GM12878 (cell line): ENCODE measurements around the gene BNIP5. TPM values are rescaled to one million over a fixed set of nuclear protein-coding genes. Genes with fewer than 3 reads are reported as not detected.

Experiments
- ATAC-seq: fragments of 200-7000 bp; cut with Tn5 transposase; 3 replicates; pipeline ENCODE4 v1.9.1; 2020; ENCODE audit warnings: mild to moderate bottlenecking, moderate library complexity
- BruUV-seq: library from RNA; stranded (reverse); fragments of 400-500 nt; replicated peaks from 2 replicates; lab custom pipeline; 2021; lab: Mats Ljungman, UMichigan
- CTCF ChIA-PET: fragments of 300-600 bp; sonication (Branson Sonifier 250); formaldehyde crosslinking; extraction: SDS; loops from one replicate; lab custom pipeline; 2021; ENCODE audit warnings: inconsistent platforms; lab: Yijun Ruan, JAX
- POLR2A ChIA-PET: fragments of 350-600 bp; formaldehyde crosslinking; extraction: SDS; loops from one replicate; lab custom pipeline; 2021; ENCODE audit warnings: inconsistent platforms; lab: Charles Lee
- RAD21 ChIA-PET: fragments of 300-600 bp; sonication (Branson Sonifier 250); formaldehyde crosslinking; loops from one replicate; lab custom pipeline; 2023; ENCODE audit warnings: antibody characterized with exemption; ENCODE audit not compliant: unreplicated experiment; lab: Charles Lee
- SMC1A ChIA-PET: fragments of 300-600 bp; sonication (Branson Sonifier 250); formaldehyde crosslinking; loops from one replicate; lab custom pipeline; 2023; ENCODE audit not compliant: unreplicated experiment, uncharacterized antibody; lab: Charles Lee
- DNase-seq: peaks from one replicate; pipeline ENCODE4 v3.0.0-alpha.2; 2011; ENCODE audit warnings: low read depth, low spot score
- FAIRE-seq: peaks from 3 replicates; lab custom pipeline; 2011; peaks lifted over from hg19 to GRCh38; lab: Jason Lieb, UNC
- H2AFZ ChIP-seq: 2 replicates; pipeline ENCODE4 v1.6.0; 2011; ENCODE audit warnings: low read depth, low read length, control low read depth; ENCODE audit not compliant: control insufficient read depth
- H3K27ac ChIP-seq: 2 replicates; pipeline ENCODE4 v1.5.1; 2011; ENCODE audit warnings: control low read depth; ENCODE audit not compliant: control insufficient read depth, insufficient read depth
- H3K27me3 ChIP-seq, 2 experiments: replicated peaks in 1 of 2; 2 replicates each; pipeline versions ENCODE4 v1.6.0 to v1.6.1; 2011; ENCODE audit warnings: low read length in 1 of 2; ENCODE audit not compliant: control insufficient read depth in 2 of 2, insufficient read depth in 2 of 2
- H3K36me3 ChIP-seq, 2 experiments: 2 replicates each; pipeline ENCODE4 v1.5.1; 2011; ENCODE audit warnings: low read length in 1 of 2; ENCODE audit not compliant: control insufficient read depth in 2 of 2, insufficient read depth in 2 of 2
- H3K4me1 ChIP-seq: 2 replicates; pipeline ENCODE4 v1.6.1; 2011; ENCODE audit warnings: mild to moderate bottlenecking, low read length, moderate library complexity, mixed read lengths; ENCODE audit not compliant: control insufficient read depth, insufficient read depth
- H3K4me2 ChIP-seq: 2 replicates; pipeline ENCODE4 v1.6.0; 2011; ENCODE audit warnings: control low read depth; ENCODE audit not compliant: control insufficient read depth, insufficient read depth
- H3K4me3 ChIP-seq: fragments of 200-600 bp; sonication (generic); 2 replicates; pipeline ENCODE4 v1.5.1; 2016
- H3K79me2 ChIP-seq: 2 replicates; pipeline ENCODE4 v1.6.0; 2011; ENCODE audit warnings: low read length; ENCODE audit not compliant: control insufficient read depth, insufficient read depth
- H3K9ac ChIP-seq: 2 replicates; pipeline ENCODE4 v1.8.0; 2011; ENCODE audit warnings: low read length, control low read depth, mixed read lengths; ENCODE audit not compliant: control insufficient read depth, insufficient read depth
- H3K9me3 ChIP-seq: replicated peaks from 3 replicates; pipeline ENCODE4 v1.5.1; 2011; ENCODE audit warnings: mild to moderate bottlenecking, low read length; ENCODE audit not compliant: control insufficient read depth, insufficient read depth
- H4K20me1 ChIP-seq: 2 replicates; pipeline ENCODE4 v1.6.0; 2011; ENCODE audit not compliant: control insufficient read depth, insufficient read depth
- ASH2L ChIP-seq: fragments of 300-600, 200-600 bp; sonication (generic); IDR thresholded peaks from 2 replicates; pipeline ENCODE4 v1.6.1; 2017; ENCODE audit warnings: low read depth, mild to moderate bottlenecking, borderline replicate concordance
- BACH1 ChIP-seq: fragments of 450-650 bp; IDR thresholded peaks from 2 replicates; pipeline ENCODE4 v1.6.1; 2017; ENCODE audit warnings: mild to moderate bottlenecking, borderline replicate concordance
- CHD2 ChIP-seq: IDR thresholded peaks from 2 replicates; pipeline ENCODE4 v1.6.1; 2011; ENCODE audit warnings: low read depth, low read length, improper control_type of control experiment, borderline replicate concordance
- GABPA ChIP-seq: IDR thresholded peaks from 2 replicates; pipeline ENCODE4 v1.6.1; 2014; ENCODE audit warnings: antibody characterized with exemption, low read depth, mild to moderate bottlenecking, inconsistent platforms
- NFYA ChIP-seq: IDR thresholded peaks from 2 replicates; pipeline ENCODE4 v1.6.1; 2011; ENCODE audit warnings: low read depth, mild to moderate bottlenecking, low read length, improper control_type of control experiment, borderline replicate concordance
- POLR2AphosphoS2 ChIP-seq: IDR thresholded peaks from 2 replicates; pipeline ENCODE4 v1.6.1; 2011; ENCODE audit warnings: low read depth, mild to moderate bottlenecking, low read length, improper control_type of control experiment, moderate library complexity
- RAD51 ChIP-seq: fragments of 450-650 bp; IDR thresholded peaks from 2 replicates; pipeline ENCODE4 v1.6.1; 2016; ENCODE audit warnings: moderate library complexity, mild to moderate bottlenecking, inconsistent platforms
- SMAD1 ChIP-seq: fragments of 450-650 bp; IDR thresholded peaks from 2 replicates; pipeline ENCODE4 v1.6.1; 2018; ENCODE audit warnings: mild to moderate bottlenecking, low read depth; ENCODE audit not compliant: partially characterized antibody
- ZNF24 ChIP-seq: fragments of 450-650 bp; IDR thresholded peaks from 2 replicates; pipeline ENCODE4 v1.6.1; 2017; ENCODE audit warnings: antibody characterized with exemption, mild to moderate bottlenecking
- in situ Hi-C: fragments of 300-500 bp; cut with MboI; formaldehyde crosslinking; loops from 9 replicates; pipeline ENCODE4 v1.14.3; 2018; ENCODE audit warnings: mixed read lengths
- intact Hi-C: fragments of 100-400 bp; cut with micrococcal nuclease; formaldehyde crosslinking; loops from one replicate; pipeline ENCODE4 v1.14.2; 2022; ENCODE audit not compliant: unreplicated experiment
- polyA plus RNA-seq, 11 experiments: library from polyadenylated mRNA; depleted of rRNA in 4 of 11; unstranded in 6 of 11; stranded (reverse) in 5 of 11; fragments of >200 nt; fragmentation: Nextera tagmentation in 4 of 11; fragmentation: Illumina TruSeq in 1 of 11; extraction: Ambion mirVana in 4 of 11; extraction: Trizol in 1 of 11; gene quantifications; 1 replicate in 1 of 11; 2 replicates in 10 of 11; pipeline versions ENCODE4 v1.2.1 to v1.2.3, GENCODE V29; 2011 to 2016; ENCODE audit warnings: inconsistent platforms in 2 of 11, missing spikeins in 2 of 11, low read depth in 1 of 11
- total RNA-seq, 4 experiments: library from RNA; depleted of rRNA in 3 of 4; stranded (reverse); fragments of >200 nt in 3 of 4; fragmentation: Illumina TruSeq in 1 of 4; extraction: Trizol in 1 of 4; gene quantifications; 2 replicates each; pipeline versions ENCODE4 v1.2.1 to v1.2.3, GENCODE V29; 2013 to 2021
- TF ChIP-seq, protein P1 (sequence below): IDR thresholded peaks from 2 replicates; pipeline ENCODE4 v1.6.1; 2012; ENCODE audit warnings: low read depth, low read length, improper control_type of control experiment
- TF ChIP-seq, protein P2 (sequence below): IDR thresholded peaks from 2 replicates; pipeline ENCODE4 v1.6.1; 2011; ENCODE audit warnings: borderline replicate concordance, low read depth, mild to moderate bottlenecking, moderate library complexity, mixed read lengths, low read length; ENCODE audit not compliant: insufficient read depth; ENCODE audit errors: extremely low read length

BNIP5 gene
- total and polyA plus RNA-seq, 10 of the 15 experiments (the other 5 are each of a cell fraction or from before 2014, with no cell fraction given), result 0.02 to 0.68 (median 0.05) TPM; not detected in 2

DNA sequence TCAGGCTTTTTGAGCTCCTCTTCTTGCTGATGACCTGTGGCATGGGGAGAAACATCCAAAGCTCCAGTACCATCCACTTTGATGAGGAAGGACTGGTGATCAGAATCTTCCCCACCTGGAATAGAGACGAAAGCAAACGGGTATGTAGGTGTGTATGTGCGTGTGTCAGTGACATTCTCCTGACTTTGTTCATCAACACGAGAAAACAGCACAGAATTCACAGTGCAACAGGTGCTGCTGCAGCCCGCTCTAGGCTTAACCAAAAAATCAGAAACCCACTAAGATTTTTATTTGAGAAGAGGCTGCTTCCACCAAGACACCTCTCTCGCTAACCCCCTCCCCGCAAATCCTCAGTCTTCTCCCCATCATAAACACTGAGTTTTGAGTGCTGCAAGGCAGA lies 8.1 kb downstream of the BNIP5 start (continued):
- TF ChIP-seq POLR2AphosphoS2, result no peak
- no peak for TF ChIP-seq SMAD1
- TF ChIP-seq NFYA, result no peak
- TF ChIP-seq, protein P1, sequence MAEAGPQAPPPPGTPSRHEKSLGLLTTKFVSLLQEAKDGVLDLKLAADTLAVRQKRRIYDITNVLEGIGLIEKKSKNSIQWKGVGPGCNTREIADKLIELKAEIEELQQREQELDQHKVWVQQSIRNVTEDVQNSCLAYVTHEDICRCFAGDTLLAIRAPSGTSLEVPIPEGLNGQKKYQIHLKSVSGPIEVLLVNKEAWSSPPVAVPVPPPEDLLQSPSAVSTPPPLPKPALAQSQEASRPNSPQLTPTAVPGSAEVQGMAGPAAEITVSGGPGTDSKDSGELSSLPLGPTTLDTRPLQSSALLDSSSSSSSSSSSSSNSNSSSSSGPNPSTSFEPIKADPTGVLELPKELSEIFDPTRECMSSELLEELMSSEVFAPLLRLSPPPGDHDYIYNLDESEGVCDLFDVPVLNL, result no peak
- TF ChIP-seq CHD2, result no peak
- no peak for TF ChIP-seq ASH2L
- TF ChIP-seq, protein P2, sequence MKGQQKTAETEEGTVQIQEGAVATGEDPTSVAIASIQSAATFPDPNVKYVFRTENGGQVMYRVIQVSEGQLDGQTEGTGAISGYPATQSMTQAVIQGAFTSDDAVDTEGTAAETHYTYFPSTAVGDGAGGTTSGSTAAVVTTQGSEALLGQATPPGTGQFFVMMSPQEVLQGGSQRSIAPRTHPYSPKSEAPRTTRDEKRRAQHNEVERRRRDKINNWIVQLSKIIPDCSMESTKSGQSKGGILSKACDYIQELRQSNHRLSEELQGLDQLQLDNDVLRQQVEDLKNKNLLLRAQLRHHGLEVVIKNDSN, result no peak
- TF ChIP-seq RAD51, result no peak
- no peak for TF ChIP-seq ZNF24

DNA sequence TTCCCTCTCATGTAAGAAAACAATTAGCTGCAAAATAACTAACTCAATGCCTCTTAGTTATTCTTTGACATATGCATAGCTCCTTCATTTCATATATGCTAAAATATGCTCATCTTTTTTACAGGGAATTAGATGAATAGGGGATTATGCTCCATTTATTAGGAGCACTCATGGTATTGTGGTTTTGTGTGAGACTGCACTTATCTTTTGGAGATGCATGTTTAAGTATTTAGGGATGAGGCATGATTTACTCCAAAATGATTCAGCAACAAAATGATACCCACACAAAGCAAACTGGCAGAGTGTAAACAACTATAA lies 8.8 kb downstream of the BNIP5 start:
- no peak for ATAC-seq
- ChIA-PET CTCF (interaction anchor here (0.8 to 4.2 kb wide), 4 partner anchors 9 to 25 kb away, joined by 3 to 19 read pairs (median 4); no protein-coding TSS in a partner anchor), POLR2A (interaction anchor here (0.5 to 1.7 kb wide), 4 partner anchors 9 to 105 kb away, joined by 3 to 4 read pairs (median 3); partner anchors contain the start of gene BNIP5), RAD21 (interaction anchor here (1.3 to 3.2 kb wide), 2 partner anchors 9 to 31 kb away, joined by 5 to 12 read pairs; partner anchors contain the start of gene BNIP5), SMC1A (interaction anchor here (1.0 to 3.3 kb wide), 5 partner anchors 9 to 33 kb away, joined by 3 to 13 read pairs (median 5); no protein-coding TSS in a partner anchor)
- Histone ChIP-seq H3K9me3 (no peaks in the 10 kb centered on the region), H3K36me3 (no peaks in the 10 kb centered on the region), H2AFZ (no peak overlapping the region), H3K27me3 (0 out of 4 replicates have a peak, but pooled peaks cover 0 to 3% of the 10 kb centered on the region in 2 experiments), H3K4me1 (no peaks in the 10 kb centered on the region), H3K9ac (no peak overlapping the region), H3K27ac (no peak overlapping the region), H3K4me3 (no peak overlapping the region), H4K20me1 (no peaks in the 10 kb centered on the region), H3K4me2 (no peak overlapping the region), H3K79me2 (no peaks in the 10 kb centered on the region)
- DNase-seq, result no peak
- in situ Hi-C loops (no loop called here), intact Hi-C loops (no loop called here)
- no peak for TF ChIP-seq GABPA
- TF ChIP-seq BACH1, result no peak
- FAIRE-seq, result no peak
- no TSS peak for BruUV-seq
